Osteoblast (primary cell): ENCODE data around the gene PP2D1. TPM values are rescaled to one million over a fixed set of nuclear protein-coding genes. Genes with fewer than 3 reads are reported as not detected.

Experiments
- DNase-seq: peaks from one replicate; pipeline ENCODE4 v3.0.0; 2011; ENCODE audit warnings: low spot score, mixed read lengths; ENCODE audit not compliant: insufficient read length; ENCODE audit errors: missing footprints
- H2AFZ ChIP-seq: 2 replicates; pipeline ENCODE4 v1.6.0; 2011; ENCODE audit warnings: mild to moderate bottlenecking, low read length
- H3K27ac ChIP-seq: 2 replicates; pipeline ENCODE4 v1.5.1; 2011; ENCODE audit warnings: mild to moderate bottlenecking, low read depth, low read length, moderate library complexity
- H3K27me3 ChIP-seq: 2 replicates; pipeline ENCODE4 v1.6.0; 2012; ENCODE audit warnings: mild to moderate bottlenecking, control low read depth, inconsistent platforms, low read length, moderate library complexity; ENCODE audit not compliant: insufficient read depth
- H3K36me3 ChIP-seq: 2 replicates; pipeline ENCODE4 v1.5.1; 2011; ENCODE audit warnings: mild to moderate bottlenecking, low read length, control low read depth, moderate library complexity; ENCODE audit not compliant: insufficient read depth
- H3K4me1 ChIP-seq: 2 replicates; pipeline ENCODE4 v1.5.1; 2011; ENCODE audit warnings: mild to moderate bottlenecking, low read length, control low read depth, moderate library complexity; ENCODE audit not compliant: insufficient read depth
- H3K4me2 ChIP-seq: 2 replicates; pipeline ENCODE4 v1.6.0; 2011; ENCODE audit warnings: mild to moderate bottlenecking, low read length; ENCODE audit not compliant: insufficient read depth
- H3K4me3 ChIP-seq: fragments of 200-600 bp; sonication (generic); 3 replicates; pipeline ENCODE4 v1.5.1; 2012; ENCODE audit warnings: mild to moderate bottlenecking, low read length, inconsistent platforms; ENCODE audit not compliant: insufficient read depth
- H3K79me2 ChIP-seq: 2 replicates; pipeline ENCODE4 v1.6.0; 2012; ENCODE audit warnings: mild to moderate bottlenecking, low read length, control low read depth, inconsistent platforms; ENCODE audit not compliant: insufficient read depth
- H3K9me3 ChIP-seq: 2 replicates; pipeline ENCODE4 v1.5.1; 2011; ENCODE audit warnings: low read depth, low read length, control low read depth
- H4K20me1 ChIP-seq: 2 replicates; pipeline ENCODE4 v1.6.0; 2012; ENCODE audit warnings: mild to moderate bottlenecking, low read length, control low read depth; ENCODE audit not compliant: insufficient read depth
- CTCF ChIP-seq: IDR thresholded peaks from 2 replicates; pipeline ENCODE4 v1.5.1; 2011; ENCODE audit warnings: mild to moderate bottlenecking, low read depth, low read length, moderate library complexity; ENCODE audit errors: extremely low read depth
- total RNA-seq: library from RNA; depleted of rRNA; stranded (reverse); fragments of >200 nt; gene quantifications from 2 replicates; pipeline ENCODE4 v1.2.3, GENCODE V29; 2012

PP2D1 gene
- total RNA-seq, 1 donor, result not detected

- no peaks in the 10 kb centered on the region for H3K4me1 ChIP-seq
- no peaks in the 10 kb centered on the region for H4K20me1 ChIP-seq
- H3K36me3 ChIP-seq, result no peaks in the 10 kb centered on the region
- no peak overlapping the region for H3K4me3 ChIP-seq
- H3K27ac ChIP-seq, result no peak overlapping the region
- H3K4me2 ChIP-seq, result no peak overlapping the region
- TF ChIP-seq CTCF, result no peak
- H3K79me2 ChIP-seq, result no peaks in the 10 kb centered on the region
- no peaks in the 10 kb centered on the region for H3K27me3 ChIP-seq
- H3K9me3 ChIP-seq, result no peaks in the 10 kb centered on the region
- DNase-seq, result no peak
- H2AFZ ChIP-seq, result no peak overlapping the region
Observed at GRCh38 chr3:20015525-20015924, 3.5 kb upstream of the PP2D1 start.

GRCh38 chr3:20013396-20013795 is 1.3 kb upstream of the PP2D1 start:
- Histone ChIP-seq H3K4me3 (no peak overlapping the region), H3K4me1 (no peaks in the 10 kb centered on the region), H3K27me3 (no peaks in the 10 kb centered on the region), H2AFZ (no peak overlapping the region), H3K9me3 (no peaks in the 10 kb centered on the region), H3K4me2 (no peak overlapping the region), H4K20me1 (no peaks in the 10 kb centered on the region), H3K27ac (no peak overlapping the region), H3K79me2 (no peaks in the 10 kb centered on the region), H3K36me3 (no peaks in the 10 kb centered on the region)
- no peak for TF ChIP-seq CTCF
- peak; percentile 10 for DNase-seq

- no peaks in the 10 kb centered on the region for H3K79me2 ChIP-seq
- no peak overlapping the region for H3K4me3 ChIP-seq
- H3K27ac ChIP-seq, result no peak overlapping the region
- DNase-seq, result no peak
- H2AFZ ChIP-seq, result no peak overlapping the region
- no peaks in the 10 kb centered on the region for H3K27me3 ChIP-seq
- no peaks in the 10 kb centered on the region for H3K36me3 ChIP-seq
- H3K9me3 ChIP-seq, result no peaks in the 10 kb centered on the region
- no peaks in the 10 kb centered on the region for H4K20me1 ChIP-seq
- no peaks in the 10 kb centered on the region for H3K4me1 ChIP-seq
- TF ChIP-seq CTCF, result no peak
- H3K4me2 ChIP-seq, result no peak overlapping the region
Observed at GRCh38 chr3:20008646-20009045, 3.4 kb downstream of the PP2D1 start.

GRCh38 chr3:20007960-20008359 is 4.1 kb downstream of the PP2D1 start:
- no peak overlapping the region for H3K27ac ChIP-seq
- no peaks in the 10 kb centered on the region for H3K27me3 ChIP-seq
- no peaks in the 10 kb centered on the region for H3K4me1 ChIP-seq
- H3K4me3 ChIP-seq, result no peak overlapping the region
- no peak for DNase-seq
- no peaks in the 10 kb centered on the region for H3K79me2 ChIP-seq
- no peaks in the 10 kb centered on the region for H3K9me3 ChIP-seq
- TF ChIP-seq CTCF, result no peak
- no peaks in the 10 kb centered on the region for H3K36me3 ChIP-seq
- H4K20me1 ChIP-seq, result no peaks in the 10 kb centered on the region
- H2AFZ ChIP-seq, result no peak overlapping the region
- H3K4me2 ChIP-seq, result no peak overlapping the region
